A673 (cell line): ENCODE results near the gene PEPD. TPM values are rescaled to one million over a fixed set of nuclear protein-coding genes. Genes with fewer than 3 reads are reported as not detected.

Experiments
- BruUV-seq: library from RNA; stranded (reverse); fragments of 400-500 nt; replicated peaks from 2 replicates; lab custom pipeline; 2021; lab: Mats Ljungman, UMichigan
- CTCF ChIA-PET: fragments of 300-600 bp; sonication (Branson Sonifier 250); formaldehyde crosslinking; loops from one replicate; lab custom pipeline; 2022; ENCODE audit warnings: antibody characterized with exemption; lab: Charles Lee
- POLR2A ChIA-PET: fragments of 300-600 bp; sonication (Branson Sonifier 250); formaldehyde crosslinking; loops from one replicate; lab custom pipeline; 2022; ENCODE audit warnings: antibody characterized with exemption; ENCODE audit not compliant: low non-redundant PET; lab: Charles Lee
- DNase-seq: peaks from one replicate; pipeline ENCODE4 v3.0.0-alpha.2; 2015; ENCODE audit warnings: low spot score
- H3K27ac ChIP-seq: fragments of 200-600 bp; sonication (generic); 2 replicates; pipeline ENCODE4 v1.5.1; 2016; ENCODE audit warnings: mixed run types, low read depth, mild to moderate bottlenecking, mixed read lengths, antibody characterized with exemption, low read length; ENCODE audit not compliant: poor library complexity, severe bottlenecking
- H3K27me3 ChIP-seq: fragments of 200-600 bp; sonication (generic); replicated peaks from 2 replicates; pipeline ENCODE4 v1.6.1; 2017; ENCODE audit warnings: mixed run types, low read depth, mild to moderate bottlenecking, mixed read lengths, antibody characterized with exemption, low read length; ENCODE audit not compliant: insufficient read depth, poor library complexity
- H3K36me3 ChIP-seq: fragments of 200-600 bp; sonication (generic); 2 replicates; pipeline ENCODE4 v1.6.1; 2016; ENCODE audit warnings: mixed run types, mild to moderate bottlenecking, mixed read lengths, antibody characterized with exemption, low read length; ENCODE audit not compliant: insufficient read depth, poor library complexity, severe bottlenecking
- H3K4me1 ChIP-seq: fragments of 200-600 bp; sonication (generic); 2 replicates; pipeline ENCODE4 v1.6.1; 2017; ENCODE audit warnings: mixed run types, mild to moderate bottlenecking, mixed read lengths, antibody characterized with exemption, low read length; ENCODE audit not compliant: insufficient read depth, poor library complexity, severe bottlenecking
- H3K4me3 ChIP-seq: fragments of 200-600 bp; sonication (generic); 2 replicates; pipeline ENCODE4 v1.5.1; 2016; ENCODE audit warnings: low read depth, mixed run types, mild to moderate bottlenecking, mixed read lengths, low read length; ENCODE audit not compliant: poor library complexity, severe bottlenecking
- H3K9me3 ChIP-seq: fragments of 200-600 bp; sonication (generic); 2 replicates; pipeline ENCODE4 v1.6.1; 2016; ENCODE audit warnings: mixed run types, low read depth, mild to moderate bottlenecking, mixed read lengths, antibody characterized with exemption, low read length; ENCODE audit not compliant: poor library complexity, severe bottlenecking
- CTCF ChIP-seq: fragments of 300-800, 200-600 bp; sonication (generic); conservative IDR thresholded peaks from 2 replicates; pipeline ENCODE4 v1.5.1; 2017; ENCODE audit warnings: low read depth, mild to moderate bottlenecking, antibody characterized with exemption, low read length, moderate library complexity, mixed read lengths
- EZH2 ChIP-seq: fragments of 200-600 bp; sonication (generic); IDR thresholded peaks from 2 replicates; pipeline ENCODE4 v1.6.1; 2017; ENCODE audit warnings: borderline replicate concordance, low read depth, mild to moderate bottlenecking, mixed read lengths, antibody characterized with exemption, low read length; ENCODE audit not compliant: poor library complexity, severe bottlenecking
- intact Hi-C: fragments of 100-400 bp; cut with micrococcal nuclease; formaldehyde crosslinking; loops from one replicate; pipeline ENCODE4 v1.10.0; 2022; ENCODE audit not compliant: unreplicated experiment
- total RNA-seq: library from RNA; stranded (reverse); gene quantifications from 2 replicates; pipeline ENCODE4 v1.2.3, GENCODE V29; 2021

PEPD gene
- total RNA-seq, 1 experiment from 2014 or later, result 82.2 TPM

GRCh38 chr19:33348301-33349010, 173.1 kb downstream of the PEPD start:
- TF ChIP-seq EZH2 (no peak), CTCF (no peak)
- no peak overlapping the region for H3K27ac ChIP-seq
- no peaks in the 10 kb centered on the region for H3K9me3 ChIP-seq
- DNase-seq, result no peak
- H3K4me1 ChIP-seq, result no peaks in the 10 kb centered on the region
- intact Hi-C loops, result no loop called here
- H3K4me3 ChIP-seq, result no peak overlapping the region
- ChIA-PET POLR2A (interaction anchor here (0.6 to 0.8 kb wide), 2 partner anchors 11 to 25 kb away, joined by 3 to 6 read pairs; no protein-coding TSS in a partner anchor), CTCF (no interaction called here)
- peaks cover 35% of the 10 kb centered on the region for H3K27me3 ChIP-seq
- no TSS peak for BruUV-seq
- no peaks in the 10 kb centered on the region for H3K36me3 ChIP-seq

- Histone ChIP-seq H3K4me1 (no peaks in the 10 kb centered on the region), H3K4me3 (no peak overlapping the region), H3K9me3 (no peaks in the 10 kb centered on the region), H3K27ac (no peak overlapping the region), H3K27me3 (peaks cover 45% of the 10 kb centered on the region), H3K36me3 (no peaks in the 10 kb centered on the region)
- no TSS peak for BruUV-seq
- DNase-seq, result no peak
- CTCF ChIA-PET, result no interaction called here
- POLR2A ChIA-PET, result interaction anchor here (0.7 kb wide), 1 partner anchor 24 kb away, joined by 3 read pairs; no protein-coding TSS in a partner anchor
- intact Hi-C loops, result no loop called here
- TF ChIP-seq CTCF (no peak), EZH2 (no peak)
Observed at GRCh38 chr19:33347300-33347699, 174.3 kb downstream of the PEPD start.

- POLR2A ChIA-PET, result no interaction called here
- no TSS peak for BruUV-seq
- Histone ChIP-seq H3K36me3 (no peaks in the 10 kb centered on the region), H3K4me1 (no peaks in the 10 kb centered on the region), H3K27me3 (peaks cover 47% of the 10 kb centered on the region), H3K4me3 (no peak overlapping the region), H3K27ac (no peak overlapping the region), H3K9me3 (no peaks in the 10 kb centered on the region)
- intact Hi-C loops, result no loop called here
- CTCF ChIA-PET, result no interaction called here
- TF ChIP-seq CTCF, result no peak
- no peak for TF ChIP-seq EZH2
- no peak for DNase-seq
Observed at GRCh38 chr19:33346665-33347064, 174.9 kb downstream of the PEPD start.
